ENCODE data around the gene TBC1D9B.

DNA sequence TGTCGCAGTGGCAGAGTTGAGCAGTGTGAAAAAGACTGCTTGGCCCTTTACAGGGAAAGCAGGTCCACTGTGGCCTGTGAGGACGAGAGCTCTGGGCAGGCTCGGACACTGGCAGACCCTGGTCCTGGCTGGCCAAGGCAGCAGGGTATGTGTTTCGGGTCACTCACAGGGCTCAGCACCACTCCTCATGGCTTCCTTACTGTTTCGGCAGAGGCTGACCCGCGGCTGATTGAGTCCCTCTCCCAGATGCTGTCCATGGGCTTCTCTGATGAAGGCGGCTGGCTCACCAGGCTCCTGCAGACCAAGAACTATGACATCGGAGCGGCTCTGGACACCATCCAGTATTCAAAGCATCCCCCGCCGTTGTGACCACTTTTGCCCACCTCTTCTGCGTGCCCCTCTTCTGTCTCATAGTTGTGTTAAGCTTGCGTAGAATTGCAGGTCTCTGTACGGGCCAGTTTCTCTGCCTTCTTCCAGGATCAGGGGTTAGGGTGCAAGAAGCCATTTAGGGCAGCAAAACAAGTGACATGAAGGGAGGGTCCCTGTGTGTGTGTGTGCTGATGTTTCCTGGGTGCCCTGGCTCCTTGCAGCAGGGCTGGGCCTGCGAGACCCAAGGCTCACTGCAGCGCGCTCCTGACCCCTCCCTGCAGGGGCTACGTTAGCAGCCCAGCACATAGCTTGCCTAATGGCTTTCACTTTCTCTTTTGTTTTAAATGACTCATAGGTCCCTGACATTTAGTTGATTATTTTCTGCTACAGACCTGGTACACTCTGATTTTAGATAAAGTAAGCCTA is 71.3 kb downstream of the TBC1D9B start:
- peak; percentile 24 for TF ChIP-seq POLR2A (IDR thresholded peaks at IDR 0.05)
- TF ChIP-seq, protein P1, sequence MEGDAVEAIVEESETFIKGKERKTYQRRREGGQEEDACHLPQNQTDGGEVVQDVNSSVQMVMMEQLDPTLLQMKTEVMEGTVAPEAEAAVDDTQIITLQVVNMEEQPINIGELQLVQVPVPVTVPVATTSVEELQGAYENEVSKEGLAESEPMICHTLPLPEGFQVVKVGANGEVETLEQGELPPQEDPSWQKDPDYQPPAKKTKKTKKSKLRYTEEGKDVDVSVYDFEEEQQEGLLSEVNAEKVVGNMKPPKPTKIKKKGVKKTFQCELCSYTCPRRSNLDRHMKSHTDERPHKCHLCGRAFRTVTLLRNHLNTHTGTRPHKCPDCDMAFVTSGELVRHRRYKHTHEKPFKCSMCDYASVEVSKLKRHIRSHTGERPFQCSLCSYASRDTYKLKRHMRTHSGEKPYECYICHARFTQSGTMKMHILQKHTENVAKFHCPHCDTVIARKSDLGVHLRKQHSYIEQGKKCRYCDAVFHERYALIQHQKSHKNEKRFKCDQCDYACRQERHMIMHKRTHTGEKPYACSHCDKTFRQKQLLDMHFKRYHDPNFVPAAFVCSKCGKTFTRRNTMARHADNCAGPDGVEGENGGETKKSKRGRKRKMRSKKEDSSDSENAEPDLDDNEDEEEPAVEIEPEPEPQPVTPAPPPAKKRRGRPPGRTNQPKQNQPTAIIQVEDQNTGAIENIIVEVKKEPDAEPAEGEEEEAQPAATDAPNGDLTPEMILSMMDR (IDR thresholded peaks at IDR 0.05), result no peak
